NCI-H748 (cell line): ENCODE measurements around the gene DDOST.

Experiments
- DNase-seq: peaks from one replicate; lab custom pipeline; 2025; ENCODE audit not compliant: unreplicated experiment; lab: John Stamatoyannopoulos, UW

DDOST gene

DNA sequence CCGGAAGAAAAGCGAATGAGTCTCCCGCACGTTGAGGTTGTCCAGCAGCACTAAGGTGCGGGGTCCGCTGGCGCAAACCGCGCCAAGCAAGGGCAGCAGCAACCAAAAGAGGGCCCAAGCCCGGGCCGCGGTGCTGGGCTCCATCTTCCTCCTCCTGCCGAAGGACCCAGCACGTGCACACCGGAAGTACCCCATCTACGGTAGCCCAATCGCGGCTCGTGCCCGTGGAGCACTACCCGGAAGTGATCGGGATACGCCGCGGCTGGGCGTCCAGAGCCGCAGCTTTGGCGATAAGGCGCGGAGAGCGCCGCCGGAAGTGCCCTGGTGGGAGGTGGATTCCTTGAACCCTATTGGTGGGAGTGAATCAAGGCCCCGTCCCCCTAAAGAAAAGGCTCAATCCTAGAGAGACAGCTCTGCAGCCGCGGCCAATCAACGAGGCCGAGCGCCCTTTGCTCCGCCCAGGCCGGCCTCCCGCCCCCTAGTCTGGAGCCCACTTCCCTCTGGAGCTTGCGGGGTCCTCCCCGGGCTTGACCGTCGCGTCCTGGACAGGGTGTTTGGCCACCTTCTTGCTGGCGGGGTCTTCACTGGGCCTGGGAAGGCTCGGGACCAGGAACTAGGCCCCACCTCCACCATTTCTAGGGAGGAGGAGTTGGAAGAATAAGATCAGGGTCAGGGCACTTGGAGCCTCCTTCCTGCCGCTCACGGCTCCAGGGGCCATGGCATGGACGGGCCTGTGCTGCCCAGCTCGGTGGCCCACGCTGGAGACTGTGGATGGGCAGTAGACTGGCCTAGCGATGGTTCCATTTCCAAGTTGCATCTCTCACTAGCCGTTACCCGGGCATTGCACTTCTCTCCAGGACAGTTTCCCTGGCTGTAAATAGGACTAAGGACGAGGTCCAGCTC is at the start of gene DDOST:
TSS of gene DDOST (minus strand) at position 163 of the 903 bp plus-strand sequence. CDS start at position 144, 19 bp downstream.
- DNase-seq: peak; percentile 98

DNA sequence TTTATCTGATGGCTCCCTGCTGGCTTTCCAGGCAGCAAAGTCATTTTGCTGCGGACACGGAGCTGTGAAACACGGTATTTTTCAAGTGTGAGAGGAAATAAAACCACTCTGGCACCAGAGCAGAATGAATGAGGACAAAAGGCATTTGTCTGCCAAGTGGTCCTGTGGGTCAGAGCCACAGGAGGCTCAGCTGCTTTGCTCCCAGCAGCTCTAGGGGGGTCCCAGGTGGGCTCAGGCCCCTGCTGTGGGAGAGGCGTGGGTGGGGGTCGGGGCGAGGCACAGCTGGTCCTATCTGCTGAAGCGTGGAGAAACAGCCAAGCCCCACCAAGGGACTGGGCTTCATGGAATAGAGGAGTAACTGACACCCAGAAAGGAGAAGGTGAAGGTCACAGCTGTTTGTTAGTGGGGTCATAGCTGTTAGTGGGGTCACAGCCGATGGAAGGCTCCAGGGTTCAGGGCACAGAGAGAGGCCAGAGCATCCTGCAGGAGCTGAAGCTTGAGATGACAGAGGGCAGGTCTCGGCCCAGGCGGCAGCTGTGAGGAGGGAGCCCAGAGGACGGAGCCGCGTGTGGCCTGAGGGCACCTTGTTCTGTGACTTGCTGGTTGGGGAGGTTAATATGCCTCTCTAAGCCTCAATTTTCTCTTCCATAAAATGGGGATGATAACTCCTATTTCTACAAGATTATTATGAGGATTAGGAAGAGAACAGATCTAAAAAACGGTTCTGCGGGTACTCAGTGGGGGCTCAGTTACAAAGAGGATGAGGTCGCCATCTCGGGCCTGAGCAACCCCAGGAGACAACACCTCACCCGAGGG is 49.5 kb upstream of the DDOST start:
- DNase-seq: no peak

DNA sequence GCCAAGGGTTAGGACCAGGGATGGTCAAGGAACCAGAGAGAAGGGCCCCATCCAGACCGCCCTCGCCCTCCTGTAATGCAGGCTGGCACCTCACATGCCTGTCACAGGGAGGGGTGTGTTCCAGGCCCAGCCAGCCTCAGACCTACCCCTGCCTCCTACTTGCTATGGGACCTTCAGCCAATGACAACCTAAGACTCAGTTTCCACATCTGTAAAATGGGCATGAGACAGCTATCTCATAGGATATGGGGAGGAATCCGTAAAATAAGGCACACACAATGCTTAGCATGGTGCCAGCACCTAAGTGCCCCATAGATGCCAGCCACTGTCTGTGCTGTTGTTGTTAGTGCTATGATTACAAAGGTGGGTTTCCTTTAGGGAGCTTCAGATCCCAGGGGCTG is 48.7 kb upstream of the DDOST start:
- DNase-seq: no peak

DNA sequence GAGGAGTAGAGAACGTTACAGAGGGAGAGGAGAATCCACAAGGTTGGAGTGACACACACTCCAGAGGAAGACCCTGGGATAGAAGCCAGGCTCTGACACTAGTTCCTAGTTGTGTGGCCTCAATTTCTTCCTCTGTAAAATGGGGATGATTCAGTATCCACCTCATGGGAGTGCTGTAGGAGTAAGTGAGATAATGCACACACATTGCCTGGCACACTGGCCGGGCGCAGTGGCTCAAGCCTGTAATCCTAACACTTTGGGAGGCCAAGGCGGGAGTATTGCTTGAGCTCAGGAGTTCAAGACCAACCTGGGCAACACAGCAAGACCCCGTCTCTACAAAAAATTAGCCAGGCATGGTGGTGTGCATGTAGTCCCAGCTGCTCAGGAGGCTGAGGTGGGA is 47.7 kb upstream of the DDOST start:
- no peak for DNase-seq

DNA sequence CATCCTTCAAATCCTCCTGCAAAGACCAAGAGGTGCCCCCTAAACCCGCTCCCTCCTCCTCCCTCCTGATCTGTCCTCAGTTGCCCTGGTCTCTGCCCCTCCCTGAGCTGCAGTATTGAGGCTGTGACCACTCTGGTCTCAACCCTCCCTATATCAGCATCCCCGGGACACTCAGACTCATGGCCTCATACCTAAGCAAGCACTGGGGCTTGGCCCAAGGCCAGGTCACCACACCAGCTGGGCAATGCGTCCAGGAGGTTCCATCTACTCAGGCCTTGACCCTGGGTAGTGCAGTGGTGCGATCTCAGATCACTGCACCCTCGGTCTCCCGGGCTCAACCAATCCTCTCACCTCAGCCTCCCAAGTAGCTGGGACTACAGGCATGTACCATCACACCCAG is 46.9 kb upstream of the DDOST start:
- DNase-seq: no peak

DNA sequence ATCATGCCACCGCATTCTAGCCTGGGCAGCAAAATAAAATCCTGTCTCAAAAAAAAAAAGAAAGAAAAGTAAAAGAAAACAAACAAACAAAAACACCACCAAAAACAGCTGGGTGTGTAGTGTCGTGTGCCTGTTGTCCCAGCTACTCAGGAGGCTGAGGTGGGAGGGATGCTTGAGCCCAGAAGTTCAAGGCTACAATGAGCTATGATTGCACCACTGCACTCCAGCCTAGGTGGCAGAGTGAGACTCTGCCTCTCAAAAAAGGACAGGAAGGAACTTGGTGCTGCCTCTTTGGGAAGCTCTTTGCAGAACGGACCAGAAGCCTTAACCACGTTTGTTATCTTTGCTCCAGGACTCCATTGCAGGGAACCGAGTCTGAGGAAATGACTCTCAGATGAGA is 45.7 kb upstream of the DDOST start:
- no peak for DNase-seq

DNA sequence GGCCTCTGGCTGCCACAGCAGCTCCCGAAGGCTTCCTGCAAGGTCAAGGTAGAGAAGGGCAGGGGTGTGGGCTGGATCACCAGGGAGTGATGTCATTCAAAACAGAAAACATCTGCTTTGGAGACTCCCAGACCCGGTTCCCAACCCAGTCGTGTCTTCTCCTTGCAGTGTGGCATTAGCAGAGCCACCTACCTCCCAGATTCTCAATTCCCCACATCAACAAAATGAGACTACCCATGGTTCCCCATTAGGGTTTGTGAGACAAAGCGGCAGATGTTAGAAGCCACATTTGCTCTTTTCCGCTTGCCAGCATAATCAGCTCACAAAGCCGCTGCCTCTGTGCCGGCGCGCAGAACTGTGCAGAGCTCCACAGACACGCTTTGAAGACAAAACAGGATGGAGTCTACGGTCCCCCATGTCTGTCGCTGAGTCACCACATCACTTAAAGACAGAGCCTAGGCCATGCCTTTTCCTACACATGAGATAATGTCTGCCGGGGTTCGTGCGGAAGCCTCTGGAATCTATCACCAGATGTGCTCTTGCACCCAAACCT is 44.1 kb upstream of the DDOST start:
- DNase-seq: no peak

DNA sequence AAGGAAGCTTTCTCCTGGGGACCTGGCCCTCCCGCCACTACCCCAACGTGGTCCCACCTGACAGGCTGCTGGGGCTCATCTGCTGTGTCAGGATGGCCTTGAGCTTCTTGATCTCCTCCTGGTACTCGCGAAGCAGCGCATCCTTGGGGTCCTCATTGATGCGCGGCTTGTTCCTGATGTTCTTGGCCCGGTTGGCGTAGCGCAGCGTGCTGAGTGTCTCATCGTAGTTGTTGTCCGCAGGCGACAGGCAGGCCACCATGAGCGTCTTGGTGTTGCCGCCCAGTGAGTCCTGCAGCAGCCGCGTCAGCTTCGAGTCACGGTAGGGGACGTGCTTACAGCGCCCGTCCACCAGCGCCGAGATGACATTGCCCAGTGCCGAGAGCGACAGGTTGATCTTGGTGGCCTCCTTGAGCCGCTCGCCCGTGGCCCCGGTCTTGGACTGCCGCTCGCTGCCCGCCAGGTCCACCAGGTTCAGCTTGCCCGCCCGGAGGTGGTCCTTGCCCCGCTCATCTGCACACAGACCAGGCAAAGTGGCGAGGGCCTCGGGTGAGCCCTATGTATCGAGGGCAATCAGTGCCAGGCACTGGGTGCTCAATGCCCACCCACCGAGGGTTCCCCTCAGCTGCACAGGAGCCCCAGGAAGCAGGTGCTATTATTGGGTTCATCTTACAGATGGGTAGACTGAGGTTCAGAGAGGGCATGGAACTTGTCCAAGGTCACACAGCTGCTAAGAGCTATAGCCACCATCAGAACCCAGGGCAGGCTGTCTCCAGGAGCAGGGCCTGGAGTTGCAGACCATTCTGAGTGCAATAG is 43.4 kb upstream of the DDOST start:
- DNase-seq: no peak

DNA sequence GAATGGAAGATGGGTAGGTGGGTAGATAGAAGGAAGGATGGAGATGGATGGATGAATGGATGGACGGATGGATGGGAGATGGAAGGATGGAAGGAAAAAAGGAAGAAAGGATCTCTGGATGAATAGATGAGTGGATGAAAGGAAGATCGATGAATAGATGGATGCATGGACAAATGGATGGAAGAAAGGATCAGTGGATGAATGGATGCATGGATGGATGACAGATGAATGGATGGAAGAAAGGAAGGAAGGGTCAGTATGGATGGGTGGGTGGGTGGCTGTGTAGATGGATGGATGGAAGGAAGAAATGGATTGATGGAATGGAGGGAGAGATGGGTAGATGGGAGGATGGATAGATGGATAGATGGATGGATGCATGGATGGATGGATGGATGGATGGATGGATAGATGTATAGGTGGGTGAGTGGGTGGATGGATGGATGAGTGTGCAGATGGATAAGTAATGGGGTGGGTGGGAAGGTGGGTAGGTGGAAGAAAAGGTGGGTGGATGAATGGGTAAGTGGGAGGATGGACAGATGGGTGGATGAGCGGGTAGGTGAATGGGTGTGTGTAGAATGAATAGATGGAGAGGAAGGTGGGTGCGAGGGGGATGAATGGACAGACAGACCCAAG is 42.1 kb upstream of the DDOST start:
- no peak for DNase-seq

DNA sequence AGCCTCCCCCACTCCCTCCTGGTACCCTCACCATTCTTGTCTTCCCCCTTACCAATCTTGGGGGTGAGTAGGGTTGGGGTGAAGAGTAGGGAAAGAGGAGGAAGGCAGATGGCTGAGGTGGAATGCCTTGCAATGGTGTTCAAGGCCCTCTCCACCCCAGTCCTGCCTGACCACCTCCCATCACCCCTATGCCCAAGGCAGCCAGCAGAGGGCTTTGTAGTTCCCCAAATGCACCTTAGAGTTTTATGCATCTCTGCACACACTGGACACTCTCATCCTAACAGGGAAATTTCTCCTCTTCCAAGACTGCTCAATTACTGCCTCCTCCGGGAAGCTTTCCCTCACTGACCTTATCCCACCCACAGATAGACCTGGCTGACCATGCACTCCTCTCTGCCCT is 41.2 kb upstream of the DDOST start:
- DNase-seq: no peak

DNA sequence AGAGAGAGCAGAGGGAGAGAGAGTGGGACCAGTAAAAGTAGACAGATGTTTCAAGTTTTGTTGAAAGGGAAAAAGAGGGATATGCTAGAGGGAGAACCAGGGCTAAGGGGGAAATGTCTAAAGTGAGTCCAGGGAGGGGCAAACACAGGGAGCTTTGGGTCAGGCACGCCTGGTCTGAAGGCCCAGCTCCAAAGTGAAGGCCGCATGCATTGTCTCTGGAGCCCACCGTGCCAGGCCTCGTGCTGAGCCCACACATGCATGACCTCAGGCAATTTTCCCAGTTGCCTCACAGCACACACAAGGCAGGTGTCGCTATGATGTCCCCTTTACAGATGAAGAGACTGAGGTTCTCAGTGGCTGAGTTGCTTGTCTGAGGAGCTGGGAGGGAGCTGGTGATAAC is 40.7 kb upstream of the DDOST start:
- DNase-seq: no peak

DNA sequence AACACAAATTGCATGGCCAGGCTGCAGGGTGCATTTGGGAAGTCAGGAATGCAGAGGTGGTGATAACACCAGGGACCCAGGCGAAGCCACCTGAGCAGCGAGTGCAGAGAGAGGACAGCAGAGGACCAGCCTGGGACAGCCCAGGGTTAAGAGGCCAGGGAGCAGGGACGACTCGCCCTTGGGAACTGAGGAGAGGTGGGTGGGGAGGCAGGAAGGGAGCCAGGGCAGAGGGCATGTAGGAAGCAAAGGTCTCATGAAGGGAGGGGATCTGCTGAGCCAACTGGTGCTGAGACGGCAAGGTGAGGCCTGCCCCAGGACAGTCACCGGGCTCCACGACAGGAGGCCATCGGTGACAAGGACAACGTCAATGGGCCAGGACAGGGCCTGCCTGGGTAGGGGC is 40.3 kb upstream of the DDOST start:
- DNase-seq: no peak

DNA sequence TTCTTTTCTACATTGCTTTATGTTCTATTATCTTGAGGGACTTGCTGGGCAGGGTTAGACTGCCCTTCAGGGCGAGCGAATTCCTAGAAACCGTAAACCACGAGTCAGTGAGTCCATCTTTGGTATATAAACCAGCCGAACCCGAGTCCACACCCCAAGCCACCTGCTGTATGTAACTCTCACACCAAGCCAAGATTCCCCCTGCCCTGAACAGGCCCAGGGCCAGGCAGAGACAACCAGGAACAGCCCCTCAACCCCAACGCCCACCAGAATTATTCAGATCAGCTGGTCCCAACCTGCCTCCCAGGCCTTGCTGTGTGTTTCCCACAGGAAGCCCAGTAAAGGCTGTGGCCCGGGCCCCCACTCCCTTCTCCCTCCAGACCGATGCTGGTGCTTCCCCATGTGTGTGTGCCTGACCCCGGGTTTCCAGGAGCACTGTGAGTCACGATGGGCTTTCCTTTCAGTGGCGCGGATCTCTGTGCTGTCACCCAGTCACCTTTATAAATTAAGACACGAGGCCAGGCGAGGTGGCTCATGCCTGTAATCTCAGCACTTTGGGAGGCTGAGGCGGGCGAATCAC is 39.6 kb upstream of the DDOST start:
- no peak for DNase-seq

DNA sequence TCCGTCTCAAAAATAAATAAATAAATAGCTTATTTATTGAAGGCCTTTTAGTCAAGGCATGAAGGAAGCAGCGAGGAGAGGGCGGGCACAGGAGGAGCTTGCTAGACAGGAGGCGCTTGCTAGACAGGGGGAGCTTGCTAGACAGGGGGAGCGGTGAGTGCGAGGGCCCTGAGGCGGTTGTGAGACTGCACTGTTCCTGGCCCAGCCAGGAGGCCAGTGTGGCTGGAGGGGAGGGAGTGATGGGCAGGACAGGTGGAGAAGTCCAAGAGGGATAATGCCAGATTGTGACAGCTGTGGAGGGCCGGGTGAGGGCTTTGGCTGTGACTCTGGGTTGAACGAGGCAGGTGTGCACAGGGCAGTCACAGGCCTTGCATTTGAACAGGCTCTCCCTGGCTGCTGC is 38.4 kb upstream of the DDOST start:
- DNase-seq: no peak

DNA sequence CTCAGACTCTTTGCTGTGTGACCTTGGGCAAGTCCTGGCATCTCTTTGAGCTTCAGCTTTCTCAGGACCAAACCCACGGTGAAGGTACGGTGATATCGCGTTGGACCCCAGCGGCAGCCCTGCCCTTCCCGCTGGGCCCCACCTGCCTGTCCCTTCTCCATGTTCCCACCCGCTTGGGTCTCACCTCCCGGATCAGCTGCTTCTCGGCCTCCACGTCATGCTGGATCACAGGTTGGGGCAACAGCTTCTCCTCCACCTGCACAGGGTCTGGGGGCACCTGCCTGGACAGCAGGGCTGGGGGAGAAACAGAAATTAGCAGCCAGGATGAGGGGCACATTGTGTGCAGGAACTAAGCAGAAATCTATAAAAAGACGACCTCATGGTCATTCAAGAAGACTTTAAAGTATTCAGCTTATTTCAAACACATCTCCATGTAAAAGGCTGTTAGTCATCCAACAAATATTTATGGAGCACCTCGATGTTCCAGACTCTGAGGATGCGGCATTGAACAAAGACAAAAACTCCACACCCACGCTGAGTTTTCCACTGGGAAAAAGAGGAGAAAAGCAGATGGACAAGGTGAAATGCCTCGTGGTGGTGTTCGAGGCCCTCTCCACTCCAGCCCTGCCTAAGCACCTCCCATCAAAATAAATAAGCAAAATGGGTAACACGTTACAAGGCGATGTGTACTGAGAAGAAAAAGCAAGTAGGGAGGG is 37.2 kb upstream of the DDOST start:
- DNase-seq: no peak

DNA sequence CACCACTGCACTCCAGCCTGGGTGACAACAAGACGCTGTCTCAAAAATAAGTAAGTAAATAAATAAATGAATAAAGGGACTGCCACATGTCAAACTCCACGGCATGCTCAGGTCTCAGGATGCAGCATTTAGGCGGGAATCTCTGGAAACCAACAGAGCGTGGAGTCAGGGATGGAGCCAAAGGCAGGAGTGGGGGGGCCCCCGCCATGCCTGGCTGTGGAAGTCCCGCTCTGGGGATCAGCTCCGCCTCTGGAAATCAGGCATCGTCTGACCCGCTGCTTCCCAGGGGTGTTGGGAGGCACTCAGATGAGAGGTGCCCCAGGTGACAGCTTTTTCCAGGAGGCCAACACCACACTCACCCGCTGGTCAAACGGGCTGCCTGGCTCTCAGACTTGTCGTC is 36.4 kb upstream of the DDOST start:
- DNase-seq: no peak

DNA sequence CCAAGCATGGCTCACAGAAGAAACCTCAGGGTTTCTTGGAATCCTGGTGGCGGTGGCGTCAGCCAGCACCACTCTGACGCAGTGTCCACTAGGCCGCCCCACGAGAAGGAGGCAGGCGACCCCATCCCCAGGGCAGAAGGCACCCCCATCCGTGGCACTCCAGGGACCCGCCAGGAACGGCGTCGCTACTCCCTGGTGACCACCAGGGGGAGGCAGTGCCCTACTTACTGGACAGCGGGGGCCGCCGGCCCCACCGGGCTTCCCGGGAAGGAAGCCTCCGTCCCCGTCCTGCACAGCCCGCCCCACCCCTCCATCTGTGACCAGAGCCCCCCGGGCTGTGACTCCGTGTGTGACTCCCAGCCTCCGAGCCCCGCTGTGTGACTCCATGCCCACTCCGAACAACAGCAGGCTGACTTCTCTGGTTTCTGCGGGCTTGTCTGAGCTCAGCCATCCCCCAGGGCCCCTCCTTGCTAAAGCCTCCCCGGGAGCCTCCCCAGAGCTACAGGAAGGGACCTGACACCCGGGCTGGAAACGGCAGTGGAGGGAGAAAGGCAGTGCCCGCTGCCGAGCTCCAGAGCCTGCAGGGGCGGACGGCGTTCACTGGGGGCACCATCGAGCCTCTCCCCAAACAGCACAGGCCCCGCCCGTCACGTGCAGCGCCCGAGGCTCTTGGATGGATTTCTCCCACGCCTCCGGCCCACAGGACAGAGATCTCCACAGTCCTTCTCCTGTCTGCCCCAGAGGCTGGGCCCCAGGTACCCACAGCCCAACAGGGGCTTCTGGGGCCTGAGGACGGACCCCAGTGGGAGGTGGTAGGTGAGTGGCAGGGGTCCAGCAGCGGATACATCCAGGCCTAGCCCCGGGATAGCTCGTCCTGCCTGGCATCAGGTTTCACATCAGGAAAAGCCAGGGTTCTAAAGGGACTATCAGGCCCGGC is 35.5 kb upstream of the DDOST start:
- DNase-seq: peak; percentile 85

DNA sequence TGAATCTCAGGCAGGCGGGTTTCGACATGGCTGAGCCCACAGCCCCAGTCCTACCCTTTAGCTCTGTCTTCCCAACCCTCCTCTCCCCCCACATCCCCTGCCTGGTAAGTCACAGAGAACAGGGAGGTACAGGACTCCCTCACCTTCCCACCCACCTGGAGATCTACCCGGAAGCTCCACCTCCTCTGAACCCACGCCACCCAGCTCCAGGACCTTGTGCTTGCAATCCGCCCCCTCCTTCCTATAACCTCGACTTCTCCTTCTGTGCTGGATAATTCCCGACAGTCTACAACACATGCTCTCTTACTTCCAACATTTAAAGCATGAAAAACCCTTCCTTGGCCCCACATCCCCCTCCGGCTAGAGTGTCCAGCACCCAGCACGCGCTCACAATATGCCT is 34.3 kb upstream of the DDOST start:
- DNase-seq: no peak

DNA sequence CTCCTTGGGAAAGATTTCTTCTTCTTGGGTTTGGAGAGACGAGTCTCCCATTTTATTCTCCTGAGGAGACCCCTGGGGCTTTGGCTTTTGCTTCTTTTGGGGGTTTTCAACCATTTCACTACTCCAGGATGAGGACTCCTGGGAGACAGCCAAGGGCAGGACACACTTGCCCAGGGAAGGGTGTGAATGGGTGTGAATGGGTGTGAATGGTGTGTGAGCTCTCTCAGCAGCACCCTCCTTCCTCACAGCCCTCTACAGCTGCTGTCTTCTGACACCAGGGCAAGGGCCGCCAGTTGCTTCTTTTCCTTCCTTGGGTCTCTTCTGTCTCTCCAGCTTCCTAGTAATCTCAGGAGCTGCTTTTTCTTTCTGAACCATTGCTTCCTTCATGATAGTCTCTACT is 32.5 kb upstream of the DDOST start:
- DNase-seq: no peak
